ENCODE results near the gene C17orf113.

The C17orf113 gene

DNA sequence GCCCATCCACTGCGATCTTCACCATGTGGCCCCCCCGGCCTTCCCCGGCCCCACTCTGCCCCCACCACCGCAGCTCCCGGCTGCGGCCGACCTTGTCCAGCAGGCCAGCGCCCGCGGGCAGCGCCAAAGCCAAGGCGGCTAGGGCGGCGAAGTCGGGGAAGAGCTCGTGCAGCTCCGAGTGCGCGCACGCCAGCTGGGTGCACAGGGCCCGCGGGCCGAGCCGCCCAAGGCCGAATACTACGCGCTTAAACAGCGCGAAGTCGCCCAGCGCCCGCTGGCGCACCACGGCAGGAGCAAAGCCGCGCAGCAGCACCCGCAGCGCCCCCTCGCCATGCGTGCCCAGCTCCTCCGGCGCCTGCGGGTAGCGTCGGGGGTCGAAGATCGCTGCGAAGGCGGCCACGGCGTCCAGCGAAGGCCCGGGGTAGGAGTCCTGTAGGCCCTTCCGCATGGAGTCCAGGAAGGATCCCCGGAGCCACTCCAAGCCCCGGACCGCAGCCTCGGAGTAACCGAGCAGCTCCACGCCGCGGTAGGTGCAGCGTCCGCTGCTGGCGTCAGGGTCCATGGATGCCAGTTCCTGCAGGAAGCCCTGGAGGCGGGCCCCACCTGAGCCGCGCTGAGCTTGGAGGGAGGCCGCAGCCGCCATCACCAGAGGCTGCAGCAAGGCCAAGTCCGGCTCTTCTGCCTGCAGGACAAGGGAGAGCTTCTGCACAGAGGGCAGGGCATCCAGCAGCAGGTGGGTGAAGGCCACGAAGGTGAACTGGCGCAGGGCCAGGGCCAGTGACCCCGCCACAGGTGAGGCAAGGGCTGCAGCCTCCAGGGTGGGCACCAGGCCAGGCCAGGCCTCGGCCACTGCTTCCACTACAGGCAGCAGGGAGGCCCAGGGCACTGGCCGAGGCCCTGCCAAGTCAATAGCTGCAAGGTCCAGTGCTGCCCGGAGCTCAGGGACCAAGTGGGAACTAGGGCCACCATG, 10.3 kb downstream of the C17orf113 start:
- no peak overlapping the region for H3K27ac ChIP-seq (ENCODE audit: low read depth, low read length)
- WGBS: 96% methylated on average over 77 of the region's 77 CpGs
- no peaks in the 10 kb centered on the region; the same call in 1 of the 2 replicates for H3K4me1 ChIP-seq (ENCODE audit: insufficient read depth, low read length)
- no peaks in the 10 kb centered on the region for H3K9me3 ChIP-seq (ENCODE audit: insufficient read depth, low read depth, low read length)
- H3K36me3 ChIP-seq (ENCODE audit: insufficient read depth, low read length): no peaks in the 10 kb centered on the region
- H3K9ac ChIP-seq (ENCODE audit: low read depth, low read length): no peak overlapping the region
- H3K27me3 ChIP-seq (ENCODE audit: insufficient read depth, low read length): no peaks in the 10 kb centered on the region
- no peak overlapping the region for H3K4me3 ChIP-seq (ENCODE audit: low read length)

DNA sequence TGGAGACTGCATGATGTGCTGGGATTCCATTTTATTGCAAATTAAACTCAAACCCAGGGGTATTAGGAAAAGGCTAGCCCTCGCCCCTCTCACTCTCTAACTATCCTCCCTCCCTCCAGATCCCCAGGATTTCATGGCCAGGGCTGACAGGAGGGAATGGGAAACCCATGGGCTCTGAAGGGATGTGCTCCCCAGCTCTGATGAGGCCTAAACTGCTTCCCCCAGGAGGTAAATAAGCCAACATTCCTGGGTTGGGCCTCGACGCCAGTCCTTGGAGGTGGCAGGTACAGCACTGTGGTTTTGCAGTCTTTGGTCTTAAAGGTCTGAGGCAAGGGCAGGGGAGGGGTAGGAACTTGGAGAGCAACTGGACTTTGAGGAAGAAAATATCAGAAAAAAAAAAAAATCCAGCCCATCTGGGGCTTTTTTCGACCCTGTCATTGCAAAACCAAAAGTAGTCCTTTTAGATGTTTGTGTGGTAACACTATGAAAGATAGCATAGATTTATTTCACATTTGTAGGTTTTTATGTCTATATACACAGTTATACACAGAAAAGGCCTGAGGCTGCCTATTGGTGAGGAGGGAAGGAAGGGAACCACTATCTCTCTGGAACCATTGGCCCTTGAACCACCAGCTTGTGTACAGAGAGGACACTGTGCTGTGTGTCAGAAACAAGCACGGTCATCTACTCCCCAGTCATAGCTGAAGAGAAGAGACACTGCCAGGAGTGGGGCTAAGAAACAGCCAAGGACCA, 12.0 kb downstream of the C17orf113 start:
- Histone ChIP-seq H3K27ac (ENCODE audit: low read depth, low read length) (no peak overlapping the region), H3K27me3 (ENCODE audit: insufficient read depth, low read length) (no peaks in the 10 kb centered on the region), H3K36me3 (ENCODE audit: insufficient read depth, low read length) (no peaks in the 10 kb centered on the region), H3K4me3 (ENCODE audit: low read length) (no peak overlapping the region), H3K9me3 (ENCODE audit: insufficient read depth, low read depth, low read length) (no peaks in the 10 kb centered on the region), H3K9ac (ENCODE audit: low read depth, low read length) (no peak overlapping the region), H3K4me1 (ENCODE audit: insufficient read depth, low read length) (no peaks in the 10 kb centered on the region; the same call in 1 of the 2 replicates)
- 78% methylated on average over 5 of the region's 5 CpGs for WGBS

DNA sequence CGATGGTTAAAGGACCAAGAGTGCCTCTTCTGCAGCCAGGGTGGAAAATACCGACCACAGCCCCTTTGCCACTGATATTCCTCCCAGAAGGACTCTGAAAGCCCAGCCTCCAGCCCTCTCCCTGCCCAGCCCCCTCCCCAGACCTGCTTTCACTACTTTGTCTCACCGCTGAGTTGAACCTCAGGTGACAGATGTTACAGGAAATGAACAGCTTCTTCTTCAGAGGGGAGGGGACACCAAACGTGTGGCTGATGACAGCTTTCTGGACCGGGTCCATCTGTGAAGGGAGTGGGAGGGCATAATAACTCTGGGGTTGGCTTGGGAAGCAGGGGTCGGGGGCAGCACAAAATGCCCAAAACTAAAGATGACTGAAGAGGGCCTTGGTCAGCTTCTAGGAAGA, 16.3 kb downstream of the C17orf113 start:
- Histone ChIP-seq H3K27ac (ENCODE audit: low read depth, low read length) (no peak overlapping the region), H3K36me3 (ENCODE audit: insufficient read depth, low read length) (no peaks in the 10 kb centered on the region), H3K9me3 (ENCODE audit: insufficient read depth, low read depth, low read length) (no peaks in the 10 kb centered on the region), H3K4me3 (ENCODE audit: low read length) (no peak overlapping the region), H3K27me3 (ENCODE audit: insufficient read depth, low read length) (no peaks in the 10 kb centered on the region), H3K9ac (ENCODE audit: low read depth, low read length) (no peak overlapping the region), H3K4me1 (ENCODE audit: insufficient read depth, low read length) (no peaks in the 10 kb centered on the region; the same call in 1 of the 2 replicates)
- 56% methylated on average over 6 of the region's 6 CpGs for WGBS

- 85% methylated on average over 6 of the region's 6 CpGs for WGBS
- H3K27me3 ChIP-seq (ENCODE audit: insufficient read depth, low read length): no peaks in the 10 kb centered on the region
- no peak overlapping the region for H3K9ac ChIP-seq (ENCODE audit: low read depth, low read length)
- H3K9me3 ChIP-seq (ENCODE audit: insufficient read depth, low read depth, low read length): no peaks in the 10 kb centered on the region
- H3K4me1 ChIP-seq (ENCODE audit: insufficient read depth, low read length): peaks cover 19% of the 10 kb centered on the region
- H3K4me3 ChIP-seq (ENCODE audit: low read length): no peak overlapping the region
- H3K27ac ChIP-seq (ENCODE audit: low read depth, low read length): no peak overlapping the region
- H3K36me3 ChIP-seq (ENCODE audit: insufficient read depth, low read length): no peaks in the 10 kb centered on the region
Observed at GRCh38 chr17:42031584-42031983, 18.8 kb downstream of the C17orf113 start.

- no peak overlapping the region for H3K4me3 ChIP-seq (ENCODE audit: low read length)
- no peak overlapping the region for H3K9ac ChIP-seq (ENCODE audit: low read depth, low read length)
- H3K27me3 ChIP-seq (ENCODE audit: insufficient read depth, low read length): no peaks in the 10 kb centered on the region
- no peaks in the 10 kb centered on the region for H3K9me3 ChIP-seq (ENCODE audit: insufficient read depth, low read depth, low read length)
- peaks cover 22% of the 10 kb centered on the region for H3K4me1 ChIP-seq (ENCODE audit: insufficient read depth, low read length)
- peaks cover 11% of the 10 kb centered on the region for H3K36me3 ChIP-seq (ENCODE audit: insufficient read depth, low read length)
- WGBS: 73% methylated on average over 7 of the region's 7 CpGs
- H3K27ac ChIP-seq (ENCODE audit: low read depth, low read length): no peak overlapping the region
Observed at GRCh38 chr17:42028791-42029127, 21.6 kb downstream of the C17orf113 start.

DNA sequence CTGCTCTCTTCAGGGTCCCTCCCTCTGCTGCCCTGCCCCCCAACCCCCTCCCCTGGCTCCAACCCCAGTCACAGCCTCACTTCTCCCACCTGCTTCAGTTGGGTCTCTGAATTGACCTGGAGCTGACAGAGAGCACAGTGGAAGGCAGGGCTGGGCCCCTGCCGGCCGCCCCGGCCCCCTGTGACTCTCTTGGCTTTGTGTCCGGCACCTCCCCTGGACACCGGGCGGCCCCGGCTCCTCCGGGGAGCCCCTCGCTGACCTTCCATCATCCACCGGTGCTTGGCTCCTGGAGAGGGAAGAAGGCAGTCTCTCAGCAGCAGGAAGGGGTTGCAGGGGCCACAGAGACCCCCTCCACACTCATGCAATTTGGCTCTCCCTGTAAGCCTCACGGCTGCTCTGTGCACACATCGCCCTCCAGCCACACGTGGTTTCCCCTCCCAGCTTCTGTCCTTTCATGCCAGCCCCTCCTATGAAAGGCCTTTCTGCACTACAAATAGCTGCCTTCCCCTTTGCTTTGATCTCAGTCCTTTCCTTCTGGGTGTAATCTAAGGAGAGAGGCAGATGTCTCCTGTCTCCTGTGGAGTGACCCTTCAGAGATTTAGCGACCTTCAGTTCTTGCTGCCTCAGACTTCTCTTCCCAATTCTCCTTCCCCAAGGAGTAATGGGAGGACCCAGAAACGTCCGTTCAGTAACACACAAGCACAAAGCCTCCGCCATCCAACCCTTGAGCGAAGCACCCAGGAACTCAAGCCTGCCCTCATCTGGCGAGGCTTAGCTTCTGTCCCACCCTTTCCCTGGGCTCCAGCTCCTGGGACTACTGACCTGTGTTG, 22.2 kb downstream of the C17orf113 start:
- Histone ChIP-seq H3K4me3 (ENCODE audit: low read length) (peak overlapping the region; percentile 17; the same call in 1 of the 2 replicates), H3K27me3 (ENCODE audit: insufficient read depth, low read length) (no peaks in the 10 kb centered on the region), H3K36me3 (ENCODE audit: insufficient read depth, low read length) (peaks cover 17% of the 10 kb centered on the region), H3K9ac (ENCODE audit: low read depth, low read length) (peak overlapping the region; percentile 43; the same call in 1 of the 2 replicates), H3K27ac (ENCODE audit: low read depth, low read length) (peak overlapping the region; percentile 31; the same call in 1 of the 2 replicates), H3K9me3 (ENCODE audit: insufficient read depth, low read depth, low read length) (no peaks in the 10 kb centered on the region), H3K4me1 (ENCODE audit: insufficient read depth, low read length) (peaks cover 22% of the 10 kb centered on the region)
- WGBS: 21% methylated on average over 19 of the region's 19 CpGs

GRCh38 chr17:42027590-42027889, 22.9 kb downstream of the C17orf113 start:
- Histone ChIP-seq H3K27ac (ENCODE audit: low read depth, low read length) (no peak overlapping the region), H3K9ac (ENCODE audit: low read depth, low read length) (no peak overlapping the region), H3K36me3 (ENCODE audit: insufficient read depth, low read length) (peaks cover 23% of the 10 kb centered on the region), H3K27me3 (ENCODE audit: insufficient read depth, low read length) (no peaks in the 10 kb centered on the region), H3K4me1 (ENCODE audit: insufficient read depth, low read length) (peaks cover 22% of the 10 kb centered on the region), H3K4me3 (ENCODE audit: low read length) (no peak overlapping the region), H3K9me3 (ENCODE audit: insufficient read depth, low read depth, low read length) (no peaks in the 10 kb centered on the region)
- WGBS: 47% methylated on average over 5 of the region's 5 CpGs

DNA sequence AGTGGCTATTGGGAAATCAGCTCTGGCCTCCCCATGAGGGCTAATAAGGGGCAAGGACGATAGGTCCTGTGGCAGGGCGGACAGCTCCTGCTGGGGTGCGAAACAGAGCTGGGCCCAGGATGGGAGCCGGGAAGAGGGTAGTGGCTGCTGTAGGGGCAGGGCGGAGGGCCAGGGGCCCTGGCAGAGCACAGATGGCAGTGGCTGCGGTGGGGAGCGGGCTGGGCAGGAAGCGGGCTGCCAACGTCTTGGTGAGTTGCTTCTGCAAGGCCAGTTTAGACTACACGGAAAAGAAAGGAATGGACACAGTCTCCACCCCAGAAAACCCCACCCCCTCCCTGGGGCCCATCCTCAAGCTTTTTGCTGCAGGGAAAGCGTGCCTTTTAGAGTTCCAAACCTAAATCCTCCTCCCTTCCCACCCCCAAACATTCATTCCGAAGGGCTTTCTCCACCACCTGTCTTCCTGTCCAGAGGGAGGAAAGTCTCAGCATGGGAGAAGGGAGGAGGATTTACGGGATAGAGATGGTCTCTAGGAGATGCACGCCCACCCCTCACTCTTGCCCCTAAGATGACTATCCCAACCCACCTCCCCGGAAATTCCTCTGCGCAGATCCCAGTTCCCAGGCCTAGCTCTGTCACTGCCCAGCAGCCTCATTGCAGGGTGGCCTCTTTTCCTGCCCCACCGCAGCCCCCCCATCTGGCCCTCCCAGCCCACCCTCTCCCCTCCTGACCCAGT, 23.4 kb downstream of the C17orf113 start:
- Histone ChIP-seq H3K4me3 (ENCODE audit: low read length) (no peak overlapping the region), H3K27ac (ENCODE audit: low read depth, low read length) (no peak overlapping the region), H3K9me3 (ENCODE audit: insufficient read depth, low read depth, low read length) (no peaks in the 10 kb centered on the region), H3K27me3 (ENCODE audit: insufficient read depth, low read length) (no peaks in the 10 kb centered on the region), H3K4me1 (ENCODE audit: insufficient read depth, low read length) (peaks cover 22% of the 10 kb centered on the region), H3K36me3 (ENCODE audit: insufficient read depth, low read length) (peaks cover 28% of the 10 kb centered on the region), H3K9ac (ENCODE audit: low read depth, low read length) (no peak overlapping the region)
- 58% methylated on average over 15 of the region's 17 CpGs for WGBS

- peaks cover 22% of the 10 kb centered on the region for H3K4me1 ChIP-seq (ENCODE audit: insufficient read depth, low read length)
- no peak overlapping the region for H3K9ac ChIP-seq (ENCODE audit: low read depth, low read length)
- no peaks in the 10 kb centered on the region for H3K9me3 ChIP-seq (ENCODE audit: insufficient read depth, low read depth, low read length)
- WGBS: 95% methylated on average over 3 of the region's 3 CpGs
- peaks cover 32% of the 10 kb centered on the region for H3K36me3 ChIP-seq (ENCODE audit: insufficient read depth, low read length)
- no peak overlapping the region for H3K27ac ChIP-seq (ENCODE audit: low read depth, low read length)
- H3K4me3 ChIP-seq (ENCODE audit: low read length): no peak overlapping the region
- no peaks in the 10 kb centered on the region for H3K27me3 ChIP-seq (ENCODE audit: insufficient read depth, low read length)
Observed at GRCh38 chr17:42025936-42026335, 24.5 kb downstream of the C17orf113 start.

DNA sequence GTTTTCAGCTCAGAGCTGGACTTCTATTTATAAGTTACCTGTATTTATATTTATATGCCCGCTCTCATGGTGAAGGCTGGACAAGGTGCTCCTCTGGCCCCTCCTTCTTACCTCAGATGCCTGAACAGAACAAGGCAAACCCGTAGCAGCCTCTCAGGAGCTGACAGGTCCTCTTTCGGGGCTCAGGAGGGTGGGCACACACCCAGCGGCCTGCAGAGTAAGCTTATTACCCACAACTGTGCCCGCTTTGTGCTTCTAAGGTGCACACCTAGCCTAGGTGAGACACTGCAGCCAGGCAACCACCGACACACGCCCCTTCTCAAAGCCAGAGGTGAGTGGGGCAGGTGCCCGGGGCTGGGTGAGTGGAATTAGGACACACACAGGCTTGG, 25.2 kb downstream of the C17orf113 start:
- no peak overlapping the region for H3K27ac ChIP-seq (ENCODE audit: low read depth, low read length)
- H3K36me3 ChIP-seq (ENCODE audit: insufficient read depth, low read length): peaks cover 32% of the 10 kb centered on the region
- H3K27me3 ChIP-seq (ENCODE audit: insufficient read depth, low read length): no peaks in the 10 kb centered on the region
- no peaks in the 10 kb centered on the region for H3K9me3 ChIP-seq (ENCODE audit: insufficient read depth, low read depth, low read length)
- H3K4me3 ChIP-seq (ENCODE audit: low read length): no peak overlapping the region
- H3K9ac ChIP-seq (ENCODE audit: low read depth, low read length): no peak overlapping the region
- WGBS: 80% methylated on average over 8 of the region's 8 CpGs
- peaks cover 22% of the 10 kb centered on the region for H3K4me1 ChIP-seq (ENCODE audit: insufficient read depth, low read length)
